Activated T-cell treated with anti-CD3 and anti-CD28 coated beads for 4 hours (primary cell): ENCODE measurements around the gene OR2T34.
"Not testable (repeated sequence)": the region's sequence is repeated elsewhere in the genome, so short reads cannot be mapped to it uniquely, and the experiment has no call there.

Experiments
- DNase-seq: peaks from one replicate; pipeline ENCODE4 v3.0.0-alpha.2; 2020

The OR2T34 gene, protein sequence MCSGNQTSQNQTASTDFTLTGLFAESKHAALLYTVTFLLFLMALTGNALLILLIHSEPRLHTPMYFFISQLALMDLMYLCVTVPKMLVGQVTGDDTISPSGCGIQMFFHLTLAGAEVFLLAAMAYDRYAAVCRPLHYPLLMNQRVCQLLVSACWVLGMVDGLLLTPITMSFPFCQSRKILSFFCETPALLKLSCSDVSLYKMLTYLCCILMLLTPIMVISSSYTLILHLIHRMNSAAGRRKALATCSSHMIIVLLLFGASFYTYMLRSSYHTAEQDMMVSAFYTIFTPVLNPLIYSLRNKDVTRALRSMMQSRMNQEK

DNA sequence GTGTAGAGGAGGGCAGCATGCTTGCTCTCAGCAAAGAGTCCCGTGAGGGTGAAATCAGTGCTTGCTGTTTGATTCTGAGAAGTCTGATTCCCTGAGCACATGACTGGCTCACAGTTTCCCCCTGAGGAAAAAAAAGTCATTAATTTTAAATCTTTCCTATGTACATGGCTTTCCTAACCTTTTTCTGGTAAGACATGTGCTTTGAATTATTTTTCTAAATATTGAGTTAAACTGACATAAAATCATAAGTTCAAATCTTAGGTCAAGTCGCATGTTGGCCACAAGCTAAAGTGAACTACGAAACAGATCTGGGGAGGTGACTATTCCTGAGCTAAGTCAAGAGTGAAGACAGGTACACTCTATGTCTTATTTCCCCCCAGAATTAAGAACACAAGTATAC lies at the start of gene OR2T34:
TSS of gene OR2T34 (minus strand) at position 101 of the 400 bp plus-strand sequence. CDS start at position 101, 0 bp downstream.
- not testable (repeated sequence) for DNase-seq

DNA sequence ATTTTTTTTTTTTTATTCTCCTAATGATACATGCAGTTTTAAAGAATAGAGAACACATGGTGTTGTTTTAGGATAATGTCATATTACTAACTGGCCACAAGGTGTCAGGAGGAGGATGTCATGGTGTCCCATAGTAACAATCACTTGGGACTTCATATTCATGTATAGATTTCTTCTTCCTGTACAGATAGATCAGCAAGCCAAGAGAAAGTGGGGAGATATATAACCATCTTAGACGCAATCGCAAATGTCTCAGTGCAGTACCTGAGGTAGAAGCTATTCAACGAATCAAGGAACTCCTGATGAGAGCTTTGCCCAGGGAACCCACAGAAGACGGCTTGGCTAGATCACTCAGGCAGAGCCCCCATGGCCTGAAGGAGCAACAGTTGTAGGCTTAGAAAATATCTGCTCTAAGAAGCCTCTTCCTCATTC lies 48.0 kb upstream of the OR2T34 start:
- no peak for DNase-seq

DNA sequence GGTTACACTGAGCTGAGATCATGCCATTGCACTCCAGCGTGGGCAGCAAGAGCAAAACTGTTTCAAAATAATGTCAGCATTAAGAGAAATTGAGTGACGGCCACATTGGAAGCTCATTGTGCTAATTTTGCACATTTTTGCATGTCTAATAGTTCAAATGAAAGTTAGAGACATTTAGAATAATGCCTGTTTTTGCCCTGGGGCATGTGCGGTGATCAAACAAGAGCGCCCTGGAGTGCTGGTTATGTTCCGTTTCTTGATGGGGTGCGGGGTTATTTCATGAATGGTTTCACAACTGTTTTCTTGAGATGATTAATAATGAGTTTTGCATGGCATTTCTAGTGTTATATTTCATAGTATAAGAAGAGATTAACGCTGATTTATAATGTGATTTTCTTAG lies 47.2 kb upstream of the OR2T34 start:
- no peak for DNase-seq

DNA sequence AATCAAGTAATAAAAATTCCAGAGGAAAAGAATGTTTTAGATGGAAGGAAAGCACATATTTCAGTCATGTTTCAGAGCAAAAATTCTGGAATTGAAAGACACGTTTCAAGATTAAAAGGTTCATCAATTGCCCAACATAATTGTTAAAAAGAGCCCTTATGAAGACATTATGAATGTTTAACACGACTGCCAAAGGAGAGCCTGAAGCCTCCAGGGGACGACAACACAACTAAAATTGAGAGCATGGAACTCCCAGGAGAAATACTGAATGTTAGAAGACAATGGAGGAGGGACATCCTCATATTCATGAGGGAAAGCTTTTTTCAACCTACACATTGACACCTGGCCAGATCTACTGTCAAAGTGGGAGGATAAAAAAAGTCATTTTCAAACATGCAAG lies 44.3 kb upstream of the OR2T34 start:
- peak; percentile 25 for DNase-seq

DNA sequence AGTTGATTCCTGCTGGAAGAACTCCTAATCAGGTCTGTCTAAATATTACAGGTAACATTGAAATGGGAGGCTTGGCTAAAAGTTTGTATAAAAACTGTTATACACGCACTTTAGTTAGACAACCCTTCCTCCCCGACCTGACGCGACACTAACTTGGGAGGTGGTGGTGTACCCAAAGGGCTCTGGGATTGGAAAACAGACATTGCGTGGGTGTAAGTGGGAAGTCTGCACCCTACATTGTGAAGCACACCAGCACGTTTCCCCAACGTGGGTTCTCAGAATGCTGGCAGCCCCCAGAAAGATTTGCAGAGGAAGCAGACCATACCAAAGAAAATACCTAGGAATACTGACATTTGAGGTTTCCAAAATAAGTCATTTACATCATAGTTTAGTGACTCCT lies 43.6 kb upstream of the OR2T34 start:
- no peak for DNase-seq

DNA sequence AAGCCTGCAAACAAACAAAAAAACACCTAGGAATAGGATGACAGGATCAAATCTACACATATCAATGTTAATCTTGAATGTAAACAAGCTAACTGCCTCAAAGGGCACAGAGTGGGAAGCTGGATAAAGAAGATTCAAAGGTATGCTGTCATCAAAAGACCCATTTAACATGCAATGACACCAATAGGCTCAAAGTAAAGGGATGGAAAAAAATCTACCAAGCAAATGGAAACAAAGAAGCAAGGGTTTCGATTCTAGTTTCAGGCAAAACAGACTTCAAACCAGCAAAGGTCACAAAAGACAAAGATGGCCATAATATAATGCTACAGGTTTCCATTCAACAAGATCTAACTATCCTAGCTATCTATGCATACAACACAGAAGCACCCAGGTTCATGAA lies 39.2 kb upstream of the OR2T34 start:
- DNase-seq = no peak

DNA sequence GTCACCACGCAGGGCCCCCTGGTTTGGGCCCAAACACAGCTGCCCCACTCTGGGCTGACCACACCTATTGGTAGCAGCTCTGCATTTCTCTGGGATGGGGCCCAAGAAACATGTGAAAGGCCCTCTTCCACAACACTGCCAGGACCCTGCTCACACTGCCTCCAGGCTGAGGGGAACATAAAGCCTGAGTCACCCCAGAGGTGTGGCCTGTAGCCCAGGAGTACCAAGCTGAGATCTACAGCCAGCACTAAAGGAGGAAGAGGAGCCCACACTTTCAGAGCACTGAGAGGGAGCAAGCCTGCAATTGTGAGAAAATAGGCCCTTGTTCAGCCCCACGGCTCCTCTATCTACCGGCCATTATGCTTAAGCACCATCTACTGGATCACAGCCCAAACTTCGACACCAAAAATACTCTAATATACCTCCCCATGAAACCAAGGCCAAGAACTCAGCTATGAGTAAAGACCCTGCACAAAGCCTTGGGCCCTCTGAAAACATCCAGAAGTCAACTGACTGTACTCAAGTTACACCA lies 37.4 kb upstream of the OR2T34 start:
- no peak for DNase-seq

DNA sequence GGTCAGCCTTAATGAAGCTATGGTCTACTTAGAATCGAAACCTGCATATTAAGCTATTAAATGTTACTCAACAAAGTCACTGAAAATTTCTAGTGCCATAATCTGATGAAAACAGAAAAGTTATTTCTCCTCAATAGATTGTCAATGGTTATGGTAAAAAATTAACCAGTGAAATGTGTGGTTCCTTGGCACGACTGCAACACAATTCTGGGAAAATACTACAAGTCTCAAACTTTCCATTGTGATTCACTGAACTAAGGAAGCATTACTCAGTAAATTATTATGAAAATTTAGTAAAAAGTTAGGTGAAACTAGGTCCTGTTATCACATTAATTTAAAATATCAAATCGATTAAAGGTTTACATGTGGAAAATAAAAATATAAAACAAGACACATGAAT lies 35.7 kb upstream of the OR2T34 start:
- no peak for DNase-seq

DNA sequence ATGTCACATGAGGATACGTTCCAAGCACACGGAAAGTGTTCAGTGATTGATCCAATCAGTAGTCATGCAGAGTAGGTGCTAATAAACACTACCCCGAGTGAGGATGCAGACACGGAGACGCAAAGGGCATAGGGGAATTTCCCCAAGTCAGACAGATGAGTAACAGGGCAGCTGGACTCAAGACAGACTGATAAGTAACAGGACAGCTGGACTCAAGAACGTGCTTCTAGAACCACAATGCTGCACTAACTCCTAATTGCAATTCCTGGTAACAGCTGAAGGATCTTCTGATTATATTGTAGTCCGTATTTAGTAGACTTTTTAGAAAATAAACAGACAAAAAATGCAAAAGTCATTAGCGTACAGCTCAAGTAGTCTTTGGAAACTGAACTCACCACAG lies 24.8 kb upstream of the OR2T34 start:
- no peak for DNase-seq

DNA sequence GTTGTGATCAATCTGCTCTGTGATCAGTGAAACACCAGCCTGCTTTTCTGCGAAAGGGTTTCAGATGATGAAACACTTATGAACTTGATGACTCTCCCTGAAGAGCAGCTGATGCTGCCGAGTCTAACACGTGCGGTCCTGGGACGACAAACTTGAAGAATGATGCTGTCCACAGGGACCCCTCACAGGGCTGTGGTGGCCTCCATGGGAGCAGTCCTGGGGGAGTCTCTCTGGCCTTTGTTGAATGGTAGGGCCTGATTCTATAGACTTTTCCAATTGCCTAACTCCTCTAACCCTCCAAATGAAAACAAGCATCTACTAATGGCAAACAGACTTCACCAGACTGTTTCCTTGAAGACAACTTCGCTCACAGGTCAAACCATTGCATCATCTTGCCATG lies 23.0 kb upstream of the OR2T34 start, which contains the start of gene OR2T10:
TSS of gene OR2T10 (minus strand) at position 112 of the 400 bp plus-strand sequence. CDS start 3,932 bp downstream, outside the sequence.
- no peak for DNase-seq

DNA sequence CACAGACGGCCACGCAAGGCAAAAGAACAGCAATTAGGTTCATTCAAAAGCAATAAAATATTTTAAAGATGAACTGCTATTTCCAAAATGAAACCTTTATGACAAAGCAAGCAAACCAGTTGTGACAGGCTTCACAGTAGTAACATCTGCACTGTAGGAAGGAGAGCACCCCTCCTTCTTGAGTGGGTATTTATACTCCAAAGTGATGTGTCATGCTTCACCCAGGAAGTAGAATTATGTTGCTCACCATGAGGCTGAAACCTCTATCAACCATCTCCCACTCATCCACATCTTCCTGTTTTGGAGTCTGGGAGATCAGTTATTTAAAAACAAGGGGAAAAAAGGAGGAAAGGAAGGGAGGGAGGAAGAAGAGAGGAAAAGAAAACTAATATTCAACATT lies 22.1 kb upstream of the OR2T34 start:
- DNase-seq = no peak

DNA sequence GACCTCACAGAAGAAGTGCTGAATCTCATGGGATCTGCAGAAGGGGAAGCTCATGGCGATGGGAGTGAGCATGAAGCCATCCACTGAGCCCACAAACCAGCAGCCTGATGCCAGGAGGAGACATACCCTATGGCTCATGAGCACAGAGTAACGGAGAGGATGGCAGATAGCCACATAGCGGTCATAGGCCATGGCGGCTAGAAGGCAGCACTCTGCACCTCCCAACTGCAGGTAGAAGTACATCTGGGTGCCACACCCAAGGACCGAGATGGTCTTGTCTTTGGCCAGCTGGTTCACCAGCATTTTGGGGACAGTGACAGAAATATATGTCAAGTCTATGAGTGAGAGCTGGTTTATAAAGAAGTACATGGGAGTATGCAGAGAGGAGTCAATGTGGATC lies 18.7 kb upstream of the OR2T34 start:
- DNase-seq = no peak

DNA sequence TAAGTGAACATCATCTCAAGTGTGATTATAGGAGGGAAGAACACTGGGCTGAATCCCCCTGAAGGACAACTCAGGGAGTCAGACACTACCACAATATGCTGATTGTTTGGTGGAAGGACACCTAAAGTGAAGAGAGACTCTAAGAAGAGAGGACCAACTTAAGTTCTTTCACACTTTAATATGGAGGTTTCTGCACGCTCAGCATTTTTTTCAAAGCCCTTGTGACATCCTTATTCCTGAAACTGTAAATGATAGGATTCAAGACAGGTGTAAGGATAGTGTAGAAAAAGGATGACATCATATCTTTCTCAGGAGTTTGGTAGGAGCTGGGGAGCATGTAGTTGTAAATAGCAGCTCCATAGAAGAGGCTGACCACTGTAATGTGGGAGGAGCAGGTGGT lies 18.1 kb upstream of the OR2T34 start:
- DNase-seq = no peak

DNA sequence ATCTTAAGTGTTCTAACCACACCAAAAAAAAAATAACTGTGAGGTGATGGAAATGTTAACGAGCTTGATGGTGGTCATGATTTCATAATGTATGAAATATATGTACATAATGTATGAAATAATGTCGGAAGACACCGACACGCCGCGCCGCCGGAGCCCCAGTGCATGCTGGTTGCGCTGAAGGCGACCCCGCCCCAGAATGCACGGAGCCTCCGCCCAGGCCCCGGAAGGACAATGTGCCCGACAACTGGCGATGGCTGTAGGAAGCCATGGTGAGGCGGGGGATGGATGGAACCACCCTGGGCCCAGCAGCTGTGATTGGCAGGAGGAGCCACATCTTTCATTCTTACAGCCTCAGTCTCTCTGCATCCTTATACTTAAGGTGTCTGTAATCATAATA lies 15.5 kb upstream of the OR2T34 start:
- DNase-seq = no peak

DNA sequence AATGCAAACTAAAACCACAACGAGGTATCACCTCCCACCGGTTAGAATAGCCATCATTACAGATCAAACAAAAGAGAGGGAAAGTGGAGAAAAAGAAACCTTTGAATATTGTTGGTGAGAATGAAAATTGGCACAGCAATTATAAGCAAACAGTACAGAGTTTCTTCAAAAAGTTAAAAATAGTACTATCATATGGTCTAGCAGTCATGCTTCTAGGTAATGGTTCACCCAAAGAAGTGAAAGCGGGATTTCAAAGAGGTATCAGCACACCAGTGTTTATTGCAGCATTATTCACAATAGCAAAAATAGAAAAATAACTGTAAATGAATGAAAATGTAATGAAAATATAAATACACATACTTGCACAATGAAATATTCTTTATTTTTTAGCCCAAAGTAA lies 14.8 kb upstream of the OR2T34 start:
- DNase-seq = no peak

DNA sequence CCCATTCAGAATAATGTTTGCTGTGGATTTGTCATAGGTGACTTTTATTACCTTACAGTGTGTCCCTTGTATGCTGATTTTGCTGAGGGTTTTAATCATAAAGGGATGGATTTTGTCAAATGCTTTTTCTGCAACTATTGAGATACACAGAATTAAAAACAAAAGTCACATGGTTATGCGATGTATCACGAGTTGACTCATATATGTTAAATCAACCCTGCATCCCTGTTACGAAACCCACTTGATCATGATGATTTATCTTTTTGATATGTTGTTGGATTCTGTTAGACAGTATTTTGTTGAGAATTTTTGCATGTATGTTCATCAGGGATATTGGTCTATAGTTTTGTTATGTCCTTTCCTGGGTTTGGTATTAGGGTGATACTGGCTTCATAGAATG lies 10.7 kb upstream of the OR2T34 start:
- DNase-seq = no peak

DNA sequence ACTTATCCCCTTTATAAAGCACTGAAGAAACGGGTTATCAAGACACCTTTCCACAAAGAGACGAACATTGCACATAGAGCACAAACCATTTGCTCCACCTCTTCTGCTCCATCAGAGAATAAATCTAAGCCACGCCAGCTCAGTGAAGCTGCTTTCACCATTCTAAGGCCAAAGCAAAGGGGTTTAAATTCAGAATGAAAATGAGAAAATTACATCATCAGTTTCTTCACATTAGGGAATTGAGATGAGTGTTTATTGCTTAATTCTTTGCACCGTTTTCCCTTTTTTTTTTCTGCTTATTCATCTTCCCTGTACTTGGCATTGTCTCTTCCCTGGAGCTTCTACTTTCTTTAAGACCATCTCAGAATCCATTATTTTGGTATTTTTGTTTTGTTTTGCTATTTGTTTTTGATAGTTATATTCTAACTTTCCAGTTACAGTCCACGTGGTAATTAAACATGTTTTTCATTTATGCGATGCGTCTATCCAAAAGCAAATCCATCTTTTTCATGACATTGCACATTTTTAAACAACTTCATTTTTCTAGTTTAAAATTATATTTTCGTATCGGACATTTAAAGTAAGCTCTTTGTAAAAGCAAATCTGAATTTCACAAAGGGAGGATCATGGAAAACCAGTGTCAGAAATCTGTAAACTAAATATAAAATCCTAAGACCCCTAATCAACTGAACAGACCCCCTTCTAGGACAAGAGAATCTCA lies 1.9 kb upstream of the OR2T34 start:
- DNase-seq = no peak

DNA sequence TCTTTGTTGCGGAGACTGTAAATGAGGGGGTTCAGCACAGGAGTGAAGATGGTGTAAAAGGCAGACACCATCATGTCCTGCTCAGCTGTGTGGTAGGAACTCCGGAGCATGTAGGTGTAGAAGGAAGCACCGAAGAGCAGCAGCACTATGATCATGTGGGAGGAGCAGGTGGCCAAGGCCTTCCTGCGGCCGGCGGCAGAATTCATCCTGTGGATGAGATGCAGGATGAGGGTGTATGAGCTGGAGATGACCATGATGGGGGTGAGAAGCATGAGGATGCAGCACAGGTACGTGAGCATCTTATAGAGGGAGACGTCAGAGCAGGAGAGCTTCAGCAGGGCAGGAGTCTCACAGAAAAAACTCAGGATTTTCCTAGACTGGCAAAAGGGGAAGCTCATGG lies 701 bp downstream of the OR2T34 start:
- DNase-seq = not testable (repeated sequence)

DNA sequence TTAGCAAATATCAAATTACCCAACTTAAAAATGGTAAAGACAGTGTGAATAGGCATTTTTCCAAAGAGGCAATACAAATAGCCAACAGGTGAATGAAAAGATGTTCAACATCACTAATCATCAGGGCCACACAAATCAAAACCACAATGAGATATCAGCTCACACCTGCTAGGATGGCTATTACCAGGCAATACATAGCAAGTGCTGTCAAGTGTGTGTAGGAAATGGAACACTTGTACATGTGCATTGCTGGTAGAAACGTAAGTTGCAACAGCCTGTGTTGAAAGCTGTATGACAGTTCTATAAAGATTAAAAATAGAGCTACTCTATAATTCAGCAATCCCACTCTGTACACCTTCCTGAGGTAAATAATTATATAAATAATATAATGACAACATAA lies 2.5 kb downstream of the OR2T34 start:
- not testable (repeated sequence) for DNase-seq

DNA sequence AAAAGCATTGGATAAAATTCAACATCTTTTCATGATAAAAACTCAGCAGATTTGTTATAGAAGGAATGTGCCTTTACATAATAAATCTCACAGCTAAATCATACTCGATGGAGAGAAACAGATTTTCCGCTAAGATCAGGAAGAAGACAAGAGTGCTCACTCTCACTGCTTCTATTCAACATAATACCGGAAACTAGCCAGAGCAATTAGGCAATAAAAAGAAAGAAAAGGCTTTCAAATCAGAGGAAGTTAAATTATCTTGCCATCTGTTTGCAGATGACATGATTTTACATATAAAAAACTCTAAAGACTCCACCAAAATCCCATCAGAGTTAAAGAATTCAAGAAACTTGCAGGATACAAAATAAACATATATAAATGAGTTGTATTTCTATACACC lies 3.7 kb downstream of the OR2T34 start:
- DNase-seq = not testable (repeated sequence)

DNA sequence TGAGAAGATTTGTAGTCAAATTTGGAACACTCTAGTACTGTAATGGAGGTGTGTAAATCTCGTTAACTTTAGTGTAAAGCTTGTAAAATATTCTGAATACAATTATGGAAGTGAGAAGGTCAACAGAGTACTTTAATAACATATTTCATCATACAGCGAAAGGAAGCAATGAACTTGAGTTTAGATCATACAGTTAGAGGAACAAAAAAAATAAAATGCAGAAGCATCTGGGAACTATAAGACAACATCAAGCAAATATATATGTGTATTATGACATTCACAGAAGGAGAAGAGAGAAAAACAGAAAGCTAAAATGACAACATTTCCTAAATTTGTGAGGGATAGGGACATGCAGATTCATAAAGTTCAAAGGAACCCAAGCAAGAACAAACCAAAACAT lies 5.5 kb downstream of the OR2T34 start:
- not testable (repeated sequence) for DNase-seq

DNA sequence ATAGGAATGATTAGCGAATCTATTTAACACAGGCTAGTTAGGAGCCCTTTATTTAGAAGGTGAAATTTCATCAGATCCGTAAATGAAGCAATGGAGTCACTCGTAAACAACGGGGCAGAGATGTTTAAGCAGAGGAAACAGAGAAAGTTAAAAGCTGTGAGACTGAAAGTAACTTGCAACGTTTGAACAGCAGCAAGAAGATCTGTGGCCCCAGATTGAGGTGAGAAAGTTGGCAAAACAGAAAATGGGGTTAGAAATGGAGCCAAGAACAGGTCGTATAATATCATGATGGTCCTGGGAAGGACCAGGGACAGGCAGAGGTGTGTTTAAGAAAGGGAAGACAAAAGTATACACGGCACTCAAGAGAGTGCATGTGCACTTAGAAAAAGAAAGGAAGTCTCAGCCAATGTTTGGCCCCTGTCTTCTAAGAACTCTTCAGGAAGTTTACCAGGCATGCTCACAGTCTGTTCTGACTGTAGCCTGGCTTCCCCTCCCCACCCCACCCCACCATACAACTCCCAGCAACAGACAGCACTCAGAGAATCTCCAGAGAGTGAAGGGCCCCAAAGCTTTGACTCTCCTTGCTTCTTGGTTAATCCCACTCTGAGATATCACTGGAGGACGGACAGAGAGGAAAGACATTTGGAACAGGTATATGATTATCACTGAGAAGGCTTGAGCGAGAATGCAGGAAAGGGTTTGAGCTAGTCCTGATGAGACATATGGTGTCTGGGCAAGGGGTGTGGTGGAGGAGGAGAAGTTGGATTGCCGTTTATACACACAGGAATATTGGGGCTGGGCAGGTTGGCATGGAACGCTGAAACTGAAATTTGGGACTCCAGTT lies 8.8 kb downstream of the OR2T34 start:
- DNase-seq = not testable (repeated sequence)

DNA sequence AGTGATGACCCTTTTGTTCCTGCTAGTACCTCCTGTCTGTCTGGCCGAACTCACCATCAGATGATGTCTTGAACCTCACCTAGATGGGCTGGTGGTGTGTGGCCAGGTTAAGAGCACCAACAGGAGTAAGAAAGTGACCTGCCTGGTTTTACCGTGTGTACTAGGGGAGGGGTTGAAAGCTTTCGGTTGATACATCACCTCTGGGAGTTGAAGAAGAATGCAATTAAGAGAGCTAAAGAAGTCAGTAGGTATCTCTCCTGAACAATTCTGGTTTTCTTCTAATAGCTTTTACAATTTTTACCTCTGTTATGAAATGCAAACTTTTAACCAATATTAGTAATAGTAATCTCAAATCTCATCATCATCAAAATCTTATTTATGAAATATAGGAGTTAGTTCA lies 11.9 kb downstream of the OR2T34 start, which contains the start of gene OR2T29:
TSS of gene OR2T29 (minus strand) at position 101 of the 400 bp plus-strand sequence. CDS start 3,281 bp downstream, outside the sequence.
- DNase-seq = not testable (repeated sequence)
